IPS-18a (cell line): ENCODE results near the gene VPS13D.

ENCODE experiments used
- H3K27ac ChIP-seq: one replicate; pipeline ENCODE4 v1.5.1; 2013; ENCODE audit warnings: low read length
- H3K27me3 ChIP-seq: one replicate; pipeline ENCODE4 v1.6.1; 2013; ENCODE audit warnings: mild to moderate bottlenecking, low read length; ENCODE audit not compliant: control insufficient read depth, insufficient read depth
- H3K36me3 ChIP-seq: one replicate; pipeline ENCODE4 v1.6.1; 2013; ENCODE audit warnings: low read depth, low read length; ENCODE audit not compliant: control insufficient read depth
- H3K4me1 ChIP-seq: one replicate; pipeline ENCODE4 v1.6.1; 2013; ENCODE audit warnings: low read depth, low read length; ENCODE audit not compliant: control insufficient read depth
- H3K4me3 ChIP-seq: one replicate; pipeline ENCODE4 v1.5.1; 2013; ENCODE audit warnings: low read length
- H3K9ac ChIP-seq: one replicate; pipeline ENCODE4 v1.6.1; 2013; ENCODE audit warnings: mild to moderate bottlenecking, low read length, moderate library complexity
- H3K9me3 ChIP-seq: one replicate; pipeline ENCODE4 v1.6.1; 2013; ENCODE audit warnings: low read depth, low read length; ENCODE audit not compliant: control insufficient read depth

VPS13D gene

DNA sequence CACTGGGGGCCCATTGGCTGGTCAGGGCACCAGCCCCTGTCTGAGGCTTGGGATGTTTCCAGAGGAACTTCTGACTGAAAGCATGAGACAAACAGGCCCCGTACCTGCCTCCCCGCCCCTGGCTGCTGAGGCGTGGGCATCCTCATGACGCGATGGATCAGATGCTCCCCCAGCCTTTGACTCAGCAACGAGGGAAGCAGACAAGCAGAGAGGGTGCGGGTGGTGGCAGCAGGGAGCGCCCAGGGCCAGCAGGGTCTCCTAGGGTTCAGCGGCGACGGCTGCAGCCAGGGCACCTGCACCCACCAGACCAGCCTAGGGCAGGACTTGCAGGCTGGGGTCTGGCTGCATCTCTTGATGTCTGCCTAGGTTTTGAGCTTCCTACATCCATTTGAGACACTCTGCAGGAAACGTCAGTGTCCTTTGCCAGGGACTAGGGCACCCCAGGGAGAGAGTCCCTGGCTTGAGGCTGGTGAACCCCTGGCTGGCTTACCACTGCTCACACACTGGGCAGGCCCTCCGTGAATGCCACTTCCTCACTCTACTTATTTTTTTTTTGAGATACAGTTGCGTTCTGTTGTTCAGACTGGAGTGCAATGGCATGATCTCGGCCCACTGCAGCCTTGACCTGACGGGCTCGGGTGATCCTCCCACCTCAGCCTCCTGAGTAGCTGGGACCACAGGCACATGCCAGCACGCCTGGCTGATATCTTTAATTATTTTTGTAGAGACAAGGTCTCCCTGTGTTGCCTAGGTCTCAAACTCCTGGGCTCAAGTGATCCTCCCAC lies 324.9 kb downstream of the VPS13D start:
- no peak overlapping the region for H3K4me3 ChIP-seq
- peaks cover 3% of the 10 kb centered on the region for H3K4me1 ChIP-seq
- H3K9me3 ChIP-seq: no peaks in the 10 kb centered on the region
- H3K27me3 ChIP-seq: no peaks in the 10 kb centered on the region
- no peak overlapping the region for H3K27ac ChIP-seq
- no peaks in the 10 kb centered on the region for H3K36me3 ChIP-seq
- no peak overlapping the region for H3K9ac ChIP-seq

DNA sequence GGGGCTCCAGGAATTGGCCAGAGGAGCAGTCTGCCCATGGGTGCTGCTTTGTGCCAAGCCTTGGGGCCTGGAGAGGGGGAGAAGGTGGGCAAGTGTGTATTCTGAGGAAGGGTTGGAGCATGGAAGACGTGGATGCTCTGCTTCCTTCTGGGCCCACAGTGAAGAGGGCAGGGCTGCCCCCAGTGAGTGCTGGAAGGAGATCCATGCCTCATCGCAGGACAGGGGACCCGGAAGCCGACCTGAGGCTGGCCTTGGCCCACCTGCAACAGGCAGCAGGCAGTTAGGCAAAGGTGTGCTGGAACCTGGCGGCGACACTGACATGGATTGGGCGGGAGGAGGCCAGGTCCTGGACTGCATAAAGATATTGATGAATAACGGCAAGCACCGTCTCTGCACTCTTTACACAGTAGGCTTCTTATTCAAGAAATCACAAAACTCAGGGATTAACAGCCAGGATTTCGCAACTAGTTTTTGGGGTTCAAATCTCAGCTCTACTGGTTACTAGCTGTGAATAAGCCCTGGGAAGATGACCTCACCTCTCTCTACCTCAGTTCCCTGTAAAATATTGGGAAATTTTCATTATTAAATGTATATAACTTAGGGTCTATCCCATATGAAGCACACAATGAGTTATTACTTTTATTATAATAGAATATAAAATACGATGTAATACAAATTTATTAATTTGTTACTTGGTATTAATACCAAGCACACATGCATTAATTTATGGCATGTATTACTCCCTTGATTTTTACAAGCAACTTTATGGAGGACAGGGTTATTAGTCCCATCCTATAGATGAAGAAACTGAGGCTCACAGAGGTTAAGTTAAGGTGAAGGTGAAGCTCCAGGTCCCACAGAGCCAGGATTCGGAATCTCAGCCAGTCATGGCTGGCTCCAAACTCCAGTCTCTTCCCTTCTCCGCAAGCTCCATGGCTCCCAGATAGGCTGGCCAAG lies 325.9 kb downstream of the VPS13D start:
- Histone ChIP-seq H3K36me3 (no peaks in the 10 kb centered on the region), H3K27me3 (no peaks in the 10 kb centered on the region), H3K9me3 (no peaks in the 10 kb centered on the region), H3K9ac (no peak overlapping the region), H3K27ac (no peak overlapping the region), H3K4me3 (no peak overlapping the region), H3K4me1 (peaks cover 3% of the 10 kb centered on the region)

DNA sequence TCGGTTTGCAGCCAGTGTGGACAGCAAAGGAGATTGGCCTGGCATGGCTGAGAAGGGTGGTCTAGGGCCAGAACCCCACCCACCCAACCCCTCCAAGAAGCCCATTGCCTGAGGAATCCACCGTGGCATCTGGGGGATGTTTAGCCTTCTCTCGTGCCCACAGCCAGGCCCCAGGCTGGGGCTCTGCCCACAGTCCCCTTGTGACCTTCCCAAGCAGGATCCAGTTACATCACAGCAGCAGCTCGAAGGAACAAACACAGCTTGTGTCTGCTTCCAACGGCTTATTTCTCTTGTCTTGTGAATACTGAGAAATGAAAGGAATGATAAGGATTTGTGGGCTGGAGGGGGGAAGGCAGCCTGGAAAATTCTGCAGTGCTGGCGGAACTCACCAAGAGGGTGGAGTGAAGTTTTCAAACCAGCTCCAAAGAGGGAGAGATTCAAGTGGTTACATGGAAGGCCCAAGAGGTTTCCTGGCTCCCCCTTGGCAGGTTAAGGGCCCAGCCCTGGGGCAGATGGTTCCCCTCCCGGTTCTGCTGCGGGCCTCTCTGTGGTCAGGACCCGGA lies 326.6 kb downstream of the VPS13D start:
- no peak overlapping the region for H3K27ac ChIP-seq
- no peaks in the 10 kb centered on the region for H3K9me3 ChIP-seq
- H3K4me1 ChIP-seq: peaks cover 3% of the 10 kb centered on the region
- H3K9ac ChIP-seq: no peak overlapping the region
- no peaks in the 10 kb centered on the region for H3K36me3 ChIP-seq
- H3K27me3 ChIP-seq: no peaks in the 10 kb centered on the region
- H3K4me3 ChIP-seq: no peak overlapping the region

DNA sequence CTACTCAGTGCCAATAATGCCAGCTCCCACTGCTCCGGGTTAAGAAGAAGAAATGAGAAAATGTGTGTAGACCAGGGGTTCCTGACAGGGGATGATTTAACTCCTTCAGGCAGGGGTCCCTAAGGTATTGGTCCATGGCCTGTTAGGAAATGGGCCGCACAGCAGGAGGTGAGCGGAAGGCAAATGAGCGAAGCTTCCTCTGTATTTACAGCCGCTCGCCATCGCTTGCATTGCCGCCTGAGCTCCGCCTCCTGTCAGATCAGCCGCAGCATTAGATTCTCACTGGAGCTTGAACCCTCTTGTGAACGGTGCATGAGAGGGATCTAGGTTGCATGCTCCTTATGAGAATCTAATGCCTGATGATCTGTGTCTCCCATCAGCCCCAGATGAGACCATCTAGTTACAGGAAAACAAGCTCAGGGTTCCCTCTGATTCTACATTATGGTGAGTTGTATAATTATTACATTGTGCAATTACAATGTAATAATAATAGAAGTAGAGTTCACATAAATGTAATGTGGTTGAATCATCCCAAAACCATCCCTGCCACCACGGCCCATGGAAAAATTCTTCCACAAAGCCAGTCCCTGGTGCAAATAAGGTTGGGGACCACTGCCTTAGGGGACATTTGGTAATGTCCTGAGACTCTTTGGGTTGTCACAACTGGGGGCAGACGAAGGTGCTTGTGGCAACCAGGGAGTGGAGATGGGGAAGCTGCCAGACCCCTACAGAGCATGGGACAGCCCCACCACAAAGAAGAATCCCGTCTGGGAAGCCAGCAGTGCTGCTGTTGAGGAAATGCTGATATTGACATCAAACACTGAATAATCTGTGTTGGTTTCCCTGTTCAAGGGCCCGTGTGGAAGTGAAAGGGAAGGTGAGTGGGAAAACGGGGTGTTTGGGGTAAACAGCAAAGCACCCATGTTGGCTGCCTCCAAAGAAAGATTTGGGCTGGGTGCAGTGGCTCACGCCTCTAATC lies 327.4 kb downstream of the VPS13D start:
- Histone ChIP-seq H3K4me1 (peaks cover 3% of the 10 kb centered on the region), H3K27ac (no peak overlapping the region), H3K36me3 (no peaks in the 10 kb centered on the region), H3K9ac (no peak overlapping the region), H3K27me3 (no peaks in the 10 kb centered on the region), H3K4me3 (no peak overlapping the region), H3K9me3 (no peaks in the 10 kb centered on the region)

DNA sequence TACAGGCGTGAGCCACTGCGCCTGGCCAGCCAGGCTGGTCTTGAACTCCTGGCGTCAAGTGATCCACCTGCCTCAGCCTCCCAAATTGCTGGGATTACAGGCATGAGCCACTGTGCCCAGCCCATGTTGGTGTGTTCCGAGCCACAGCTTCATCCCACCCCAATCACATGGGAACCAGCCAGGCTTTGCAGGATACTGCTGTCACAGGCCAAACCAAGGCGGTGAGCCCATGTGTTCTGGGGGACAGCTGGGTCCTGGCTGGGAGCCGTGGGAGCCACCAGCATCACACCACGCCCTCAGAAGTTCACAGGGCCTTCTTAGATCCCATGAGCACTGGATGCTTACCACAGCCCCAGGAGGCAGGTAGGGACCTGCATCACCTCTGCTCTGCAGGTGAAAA lies 331.3 kb downstream of the VPS13D start:
- no peak overlapping the region for H3K4me3 ChIP-seq
- H3K4me1 ChIP-seq: peaks cover 3% of the 10 kb centered on the region
- no peaks in the 10 kb centered on the region for H3K36me3 ChIP-seq
- H3K27ac ChIP-seq: no peak overlapping the region
- H3K9ac ChIP-seq: no peak overlapping the region
- H3K27me3 ChIP-seq: no peaks in the 10 kb centered on the region
- H3K9me3 ChIP-seq: no peaks in the 10 kb centered on the region
